ENCODE measurements around the gene ESR1.

GRCh38 chr6:152063170-152063921 lies 255.9 kb downstream of the ESR1 start:
- TF ChIP-seq CTCF (IDR thresholded peaks at IDR 0.05) (no peak), POLR2A (IDR thresholded peaks at IDR 0.05) (peak in 1 of 2 donors; percentile 71)
